ENCODE results near the gene MACROH2A2.

The MACROH2A2 gene

DNA sequence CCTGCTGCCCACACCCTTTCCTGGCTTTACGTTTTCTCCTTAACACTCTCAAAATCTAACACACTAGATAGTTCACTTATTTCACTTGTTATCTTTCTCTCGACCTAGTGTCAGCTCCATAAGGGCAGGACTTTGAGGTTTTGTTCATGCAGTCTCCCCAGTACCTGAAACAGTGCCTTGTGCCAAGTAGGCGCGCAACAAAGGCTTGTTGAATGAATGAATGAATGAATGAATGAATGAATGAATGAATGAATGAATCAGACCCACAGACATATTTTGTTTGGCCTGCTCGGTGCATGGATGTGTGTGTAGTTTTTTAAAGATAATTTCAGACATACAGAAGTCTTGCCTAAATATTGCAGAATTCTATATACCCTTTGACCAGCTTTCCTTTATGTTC is 87.7 kb downstream of the MACROH2A2 start:
- TF ChIP-seq, protein P1, sequence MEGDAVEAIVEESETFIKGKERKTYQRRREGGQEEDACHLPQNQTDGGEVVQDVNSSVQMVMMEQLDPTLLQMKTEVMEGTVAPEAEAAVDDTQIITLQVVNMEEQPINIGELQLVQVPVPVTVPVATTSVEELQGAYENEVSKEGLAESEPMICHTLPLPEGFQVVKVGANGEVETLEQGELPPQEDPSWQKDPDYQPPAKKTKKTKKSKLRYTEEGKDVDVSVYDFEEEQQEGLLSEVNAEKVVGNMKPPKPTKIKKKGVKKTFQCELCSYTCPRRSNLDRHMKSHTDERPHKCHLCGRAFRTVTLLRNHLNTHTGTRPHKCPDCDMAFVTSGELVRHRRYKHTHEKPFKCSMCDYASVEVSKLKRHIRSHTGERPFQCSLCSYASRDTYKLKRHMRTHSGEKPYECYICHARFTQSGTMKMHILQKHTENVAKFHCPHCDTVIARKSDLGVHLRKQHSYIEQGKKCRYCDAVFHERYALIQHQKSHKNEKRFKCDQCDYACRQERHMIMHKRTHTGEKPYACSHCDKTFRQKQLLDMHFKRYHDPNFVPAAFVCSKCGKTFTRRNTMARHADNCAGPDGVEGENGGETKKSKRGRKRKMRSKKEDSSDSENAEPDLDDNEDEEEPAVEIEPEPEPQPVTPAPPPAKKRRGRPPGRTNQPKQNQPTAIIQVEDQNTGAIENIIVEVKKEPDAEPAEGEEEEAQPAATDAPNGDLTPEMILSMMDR (conservative IDR thresholded peaks at IDR 0.05; ENCODE audit: low read depth, low read length) = no peak
- Histone ChIP-seq H2AFZ (ENCODE audit: low read depth) (no peak overlapping the region), H3K9ac (no peak overlapping the region), H3K27me3 (ENCODE audit: insufficient read depth, low read depth) (no peaks in the 10 kb centered on the region), H3K4me2 (no peak overlapping the region), H4K20me1 (ENCODE audit: insufficient read depth) (no peaks in the 10 kb centered on the region), H3K27ac (no peak overlapping the region), H3K4me1 (ENCODE audit: low read depth, poor library complexity, severe bottlenecking) (peaks cover 10% of the 10 kb centered on the region), H3K36me3 (ENCODE audit: insufficient read depth) (no peaks in the 10 kb centered on the region), H3K79me2 (ENCODE audit: insufficient read depth, low read depth) (no peaks in the 10 kb centered on the region), H3K4me3 (IDR thresholded peaks at IDR 0.05; ENCODE audit: insufficient read depth, low read depth, low read length) (no peak overlapping the region)

DNA sequence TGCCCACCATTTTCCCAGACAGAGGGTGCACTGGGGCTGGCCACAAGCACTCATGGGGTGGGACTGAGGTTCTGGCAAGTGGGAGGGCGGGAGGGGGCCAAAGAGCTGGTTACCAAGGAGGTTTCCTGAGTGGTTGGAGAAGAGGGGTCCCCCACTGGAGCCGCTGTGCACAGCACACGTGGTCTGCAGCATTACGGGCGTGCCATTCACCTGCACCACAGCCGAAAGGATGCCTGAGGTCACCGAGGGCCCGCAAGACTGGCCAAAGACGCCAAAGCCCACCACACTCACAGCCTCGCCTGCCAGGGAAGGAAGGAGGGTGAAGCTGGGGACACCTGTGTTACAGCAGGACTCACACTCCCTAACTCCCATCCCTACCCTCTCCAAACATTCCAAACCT is 89.9 kb downstream of the MACROH2A2 start:
- H3K36me3 ChIP-seq (ENCODE audit: insufficient read depth) = no peaks in the 10 kb centered on the region
- H3K4me2 ChIP-seq = no peak overlapping the region
- no peak overlapping the region for H2AFZ ChIP-seq (ENCODE audit: low read depth)
- no peaks in the 10 kb centered on the region for H3K79me2 ChIP-seq (ENCODE audit: insufficient read depth, low read depth)
- H3K4me1 ChIP-seq (ENCODE audit: low read depth, poor library complexity, severe bottlenecking) = peaks cover 15% of the 10 kb centered on the region
- no peaks in the 10 kb centered on the region for H4K20me1 ChIP-seq (ENCODE audit: insufficient read depth)
- TF ChIP-seq, protein P1 (conservative IDR thresholded peaks at IDR 0.05; ENCODE audit: low read depth, low read length) = no peak
- no peak overlapping the region for H3K4me3 ChIP-seq (IDR thresholded peaks at IDR 0.05; ENCODE audit: insufficient read depth, low read depth, low read length)
- H3K27me3 ChIP-seq (ENCODE audit: insufficient read depth, low read depth) = no peaks in the 10 kb centered on the region
- H3K27ac ChIP-seq = no peak overlapping the region
- H3K9ac ChIP-seq = no peak overlapping the region

DNA sequence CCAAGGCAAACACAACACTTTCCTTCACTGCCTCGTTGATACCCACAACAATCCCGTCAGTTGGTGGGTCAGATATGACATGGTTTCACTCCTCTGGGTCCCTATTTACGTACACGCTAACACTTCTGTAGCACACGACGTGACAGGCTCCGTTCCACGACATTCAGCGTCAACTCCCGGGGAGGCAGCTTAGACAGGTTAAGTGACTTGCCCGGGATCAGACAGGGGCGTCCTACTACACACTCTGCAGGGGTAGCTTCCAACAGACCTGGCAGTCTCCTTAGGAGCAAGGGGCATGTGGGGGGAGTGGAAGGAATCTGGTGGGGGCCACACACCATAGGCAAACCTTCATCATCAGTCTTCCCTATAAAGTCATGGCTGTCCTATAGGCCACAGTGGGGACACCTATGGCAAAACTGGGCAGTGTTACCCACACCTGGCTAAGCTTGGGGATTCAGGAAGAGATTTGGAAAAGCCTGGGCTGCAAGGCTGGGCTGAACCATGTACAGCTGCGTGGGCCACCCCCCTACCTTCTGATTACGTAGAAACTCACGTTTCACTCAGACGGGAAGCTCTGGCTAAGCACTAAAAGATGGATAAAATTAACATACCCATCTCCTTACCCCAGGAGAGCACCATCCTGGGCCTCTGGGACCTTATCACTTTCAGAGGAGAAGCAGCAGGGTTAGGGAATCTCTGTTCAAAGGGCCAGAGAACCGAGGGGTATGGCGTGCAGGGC is 91.9 kb downstream of the MACROH2A2 start:
- Histone ChIP-seq H3K27me3 (ENCODE audit: insufficient read depth, low read depth) (no peaks in the 10 kb centered on the region), H3K4me1 (ENCODE audit: low read depth, poor library complexity, severe bottlenecking) (peaks cover 16% of the 10 kb centered on the region), H3K4me2 (peak overlapping the region; percentile 94), H3K9ac (peak overlapping the region; percentile 97; the same call in 1 of the 2 replicates), H3K27ac (no peak overlapping the region), H3K79me2 (ENCODE audit: insufficient read depth, low read depth) (no peaks in the 10 kb centered on the region), H3K36me3 (ENCODE audit: insufficient read depth) (no peaks in the 10 kb centered on the region), H3K4me3 (IDR thresholded peaks at IDR 0.05; ENCODE audit: insufficient read depth, low read depth, low read length) (no peak overlapping the region), H2AFZ (ENCODE audit: low read depth) (peak overlapping the region; percentile 91; the same call in 1 of the 2 replicates), H4K20me1 (ENCODE audit: insufficient read depth) (no peaks in the 10 kb centered on the region)
- TF ChIP-seq, protein P1 (conservative IDR thresholded peaks at IDR 0.05; ENCODE audit: low read depth, low read length) = no peak

DNA sequence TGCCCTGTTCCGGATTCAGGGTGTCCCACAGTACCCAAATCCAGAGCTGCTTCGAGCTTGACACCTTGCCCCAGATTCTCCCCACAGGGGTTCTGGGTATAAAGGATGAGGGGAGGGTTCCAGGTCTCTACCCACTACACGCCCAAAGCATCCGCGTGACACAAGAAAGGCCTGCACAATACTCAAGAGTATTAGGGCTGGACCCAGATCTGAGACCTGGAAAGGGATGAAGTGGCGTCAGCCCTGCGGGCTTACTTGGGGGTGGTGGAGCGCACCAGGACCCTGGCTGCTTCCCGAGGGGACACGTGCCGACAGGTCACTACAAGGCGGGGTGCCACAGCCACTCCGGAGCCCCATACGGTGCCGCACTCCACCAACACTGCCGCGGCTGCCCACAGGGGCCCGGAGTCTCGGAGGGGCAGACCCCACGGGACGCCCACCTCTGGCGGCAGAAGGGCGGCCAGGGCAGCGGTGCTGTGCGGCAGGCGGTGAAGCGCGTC is 92.6 kb downstream of the MACROH2A2 start:
- H3K4me2 ChIP-seq = peak overlapping the region; percentile 94
- 0 out of 2 replicates have a peak, but pooled peaks cover 4% of the 10 kb centered on the region for H3K36me3 ChIP-seq (ENCODE audit: insufficient read depth)
- peak overlapping the region; percentile 97 for H3K9ac ChIP-seq
- H3K79me2 ChIP-seq (ENCODE audit: insufficient read depth, low read depth) = no peaks in the 10 kb centered on the region
- H3K4me3 ChIP-seq (IDR thresholded peaks at IDR 0.05; ENCODE audit: insufficient read depth, low read depth, low read length) = no peak overlapping the region
- H3K4me1 ChIP-seq (ENCODE audit: low read depth, poor library complexity, severe bottlenecking) = peaks cover 16% of the 10 kb centered on the region
- H2AFZ ChIP-seq (ENCODE audit: low read depth) = peak overlapping the region; percentile 91
- TF ChIP-seq, protein P1 (conservative IDR thresholded peaks at IDR 0.05; ENCODE audit: low read depth, low read length) = peak; percentile 42; the same call in 1 of the 2 replicates
- H4K20me1 ChIP-seq (ENCODE audit: insufficient read depth) = no peaks in the 10 kb centered on the region
- H3K27me3 ChIP-seq (ENCODE audit: insufficient read depth, low read depth) = no peaks in the 10 kb centered on the region
- peak overlapping the region; percentile 90 for H3K27ac ChIP-seq

All from KMS-11 (cell line).